ENCODE measurements around the gene CEP97. TPM values are rescaled to one million over a fixed set of nuclear protein-coding genes. Genes with fewer than 3 reads are reported as not detected.
"Not testable (repeated sequence)": the region's sequence is repeated elsewhere in the genome, so short reads cannot be mapped to it uniquely, and the experiment has no call there.

The CEP97 gene
- total RNA-seq, 1 donor from 2014 or later, result 7.9 TPM

DNA sequence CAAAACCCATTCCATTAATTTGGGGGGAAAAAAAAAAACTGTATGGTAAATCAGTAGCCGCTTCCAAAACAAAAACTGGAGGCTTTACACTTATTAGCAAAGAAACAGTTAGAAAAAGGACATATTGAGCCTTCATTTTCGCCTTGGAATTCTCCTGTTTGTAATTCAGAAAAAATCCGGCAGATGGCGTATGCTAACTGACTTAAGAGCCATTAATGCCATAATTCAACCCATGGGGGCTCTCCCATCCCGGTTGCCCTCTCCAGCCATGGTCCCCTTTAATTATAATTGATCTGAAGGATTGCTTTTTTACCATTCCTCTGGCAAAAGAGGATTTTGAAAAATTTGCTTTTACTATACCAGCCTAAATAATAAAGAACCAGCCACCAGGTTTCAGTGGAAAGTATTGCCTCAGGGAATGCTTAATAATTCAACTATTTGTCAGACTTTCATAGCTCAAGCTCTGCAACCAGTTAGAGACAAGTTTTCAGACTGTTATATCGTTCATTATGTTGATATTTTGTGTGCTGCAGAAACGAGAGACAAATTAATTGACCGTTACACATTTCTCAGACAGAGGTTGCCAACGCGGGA lies 28.5 kb upstream of the CEP97 start:
- TF ChIP-seq CTCF (IDR thresholded peaks at IDR 0.05), result peak; percentile 67
- Mint-ChIP-seq H3K9me3 (no peaks in the 10 kb centered on the region), H3K27me3 (no peaks in the 10 kb centered on the region), H3K27ac (no peak overlapping the region), H3K4me1 (peaks cover 3% of the 10 kb centered on the region), H3K36me3 (ENCODE audit: low read depth) (no peaks in the 10 kb centered on the region), H3K4me3 (no peak overlapping the region)
- POLR2A ChIA-PET, result interaction anchor here (0.7 kb wide), 1 partner anchor 343 kb away, joined by 4 read pairs; no protein-coding TSS in a partner anchor
- ATAC-seq (ENCODE audit: low read depth), result no peak
- intact Hi-C loops (cut with micrococcal nuclease), result loop anchor here (1.0 kb wide), 5 partner anchors 10 to 840 kb away; partner anchors contain the start of genes CEP97 and RPL24
- DNase-seq, result no peak
- CTCF ChIA-PET, result interaction anchor here (0.9 to 2.1 kb wide), 4 partner anchors 107 to 530 kb away, joined by 3 to 9 read pairs (median 4); no protein-coding TSS in a partner anchor

GRCh38 chr3:101701696-101702634 lies 22.4 kb upstream of the CEP97 start:
- DNase-seq, result no peak
- Mint-ChIP-seq H3K27ac (peak overlapping the region; percentile 15), H3K36me3 (ENCODE audit: low read depth) (no peaks in the 10 kb centered on the region), H3K27me3 (no peaks in the 10 kb centered on the region), H3K4me1 (peaks cover 9% of the 10 kb centered on the region), H3K9me3 (no peaks in the 10 kb centered on the region), H3K4me3 (no peak overlapping the region)
- intact Hi-C loops (cut with micrococcal nuclease), result no loop called here
- POLR2A ChIA-PET, result no interaction called here
- no peak for TF ChIP-seq CTCF (IDR thresholded peaks at IDR 0.05)
- no peak for ATAC-seq (ENCODE audit: low read depth)
- CTCF ChIA-PET, result interaction anchor here (1.1 kb wide), 1 partner anchor 78 kb away, joined by 3 read pairs; no protein-coding TSS in a partner anchor

DNA sequence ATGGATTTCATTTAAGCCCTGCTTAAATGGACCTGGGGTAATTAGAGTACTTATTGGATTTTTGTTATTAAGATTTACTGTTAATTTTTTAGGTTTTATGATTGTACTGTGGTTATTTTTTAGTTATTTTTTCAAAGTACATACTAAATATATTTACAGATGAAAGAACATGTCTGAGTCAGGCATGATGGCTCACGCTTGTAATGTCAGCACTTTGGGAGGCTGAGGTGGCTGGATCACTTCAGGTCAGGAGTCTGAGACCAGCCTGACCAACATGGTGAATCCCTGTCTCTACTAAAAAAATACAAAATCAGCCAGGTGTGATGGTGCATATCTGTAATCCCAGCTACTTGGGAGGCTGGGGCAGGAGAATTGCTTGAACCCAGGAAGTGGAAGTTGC lies 21.7 kb upstream of the CEP97 start:
- ChIA-PET CTCF (interaction anchor here (1.1 kb wide), 1 partner anchor 77 kb away, joined by 3 read pairs; no protein-coding TSS in a partner anchor), POLR2A (no interaction called here)
- ATAC-seq (ENCODE audit: low read depth) (no peak), DNase-seq (no peak)
- Mint-ChIP-seq H3K36me3 (ENCODE audit: low read depth) (no peaks in the 10 kb centered on the region), H3K27me3 (no peaks in the 10 kb centered on the region), H3K4me1 (peaks cover 9% of the 10 kb centered on the region), H3K4me3 (no peak overlapping the region), H3K27ac (no peak overlapping the region), H3K9me3 (no peaks in the 10 kb centered on the region)
- TF ChIP-seq CTCF (IDR thresholded peaks at IDR 0.05), result no peak
- intact Hi-C loops (cut with micrococcal nuclease), result no loop called here

DNA sequence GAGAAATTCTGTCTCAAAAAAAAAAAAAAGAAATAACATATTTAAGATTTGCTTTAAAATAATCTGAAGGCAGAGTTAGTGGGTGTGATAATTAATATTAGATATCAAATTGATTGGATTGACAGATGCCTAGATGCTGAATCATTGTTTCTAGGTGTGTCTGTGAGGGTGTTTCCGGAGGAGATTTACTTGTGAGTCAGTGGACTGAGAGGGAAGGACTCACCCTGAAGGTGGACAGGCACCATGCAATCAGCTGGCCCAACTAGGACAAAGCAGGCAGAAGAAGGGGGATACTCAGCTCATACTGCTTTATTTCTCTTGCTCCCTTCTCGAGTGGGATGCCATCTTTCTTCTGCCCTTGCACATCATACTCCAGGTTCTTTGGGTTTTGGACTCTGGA lies 21.2 kb upstream of the CEP97 start:
- H3K36me3 Mint-ChIP-seq (ENCODE audit: low read depth), result no peaks in the 10 kb centered on the region
- intact Hi-C loops (cut with micrococcal nuclease), result no loop called here
- ChIA-PET POLR2A (no interaction called here), CTCF (no interaction called here)
- no peaks in the 10 kb centered on the region for H3K9me3 Mint-ChIP-seq
- DNase-seq, result no peak
- ATAC-seq (ENCODE audit: low read depth), result no peak
- H3K27ac Mint-ChIP-seq, result no peak overlapping the region
- no peak overlapping the region for H3K4me3 Mint-ChIP-seq
- TF ChIP-seq CTCF (IDR thresholded peaks at IDR 0.05), result no peak
- H3K4me1 Mint-ChIP-seq, result peaks cover 9% of the 10 kb centered on the region
- no peaks in the 10 kb centered on the region for H3K27me3 Mint-ChIP-seq

DNA sequence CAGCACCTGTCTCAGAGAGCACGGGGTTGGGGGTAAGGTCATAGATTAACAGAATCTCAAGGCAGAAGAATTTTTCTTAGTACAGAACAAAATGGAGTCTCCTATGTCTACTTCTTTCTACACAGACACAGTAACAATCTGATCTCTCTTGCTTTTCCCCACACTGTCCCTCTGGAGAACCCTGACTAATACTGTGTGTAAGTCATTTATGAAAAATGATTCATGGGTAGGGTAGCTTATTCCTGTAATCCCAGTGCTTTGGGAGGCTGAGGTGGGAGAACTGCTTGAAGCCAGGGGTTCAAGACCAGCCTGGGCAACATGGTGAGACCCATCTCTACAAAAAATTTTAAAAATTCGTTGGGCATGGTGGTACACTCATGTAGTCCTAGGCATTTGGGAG lies 19.8 kb upstream of the CEP97 start:
- H3K9me3 Mint-ChIP-seq; ATAC-seq (ENCODE audit: low read depth); H3K27ac Mint-ChIP-seq; POLR2A ChIA-PET; CTCF ChIA-PET; H3K4me1 Mint-ChIP-seq; DNase-seq; H3K27me3 Mint-ChIP-seq; H3K4me3 Mint-ChIP-seq; intact Hi-C loops (cut with micrococcal nuclease); H3K36me3 Mint-ChIP-seq (ENCODE audit: low read depth): not testable (repeated sequence)
